BLaER1 treated with 17β-estradiol and CSF1 and Interleukin-3, amounts not matched to agents 10 nM and 100 nM (cell line): ENCODE results near the gene GLIS1.
A peak's percentile ranks its signal among the peaks of the same experiment; 100 is the strongest.

ENCODE experiments used
- H3K27ac ChIP-seq, 11 experiments: shearing (Covaris generic); formaldehyde crosslinking; 2 replicates each; pipeline ENCODE4 v1.8.1; 2022
- H3K27me3 ChIP-seq, 11 experiments: shearing (Covaris generic); formaldehyde crosslinking; 2 replicates each; pipeline ENCODE4 v1.8.1; 2022
- H3K36me3 ChIP-seq, 11 experiments: shearing (Covaris generic); formaldehyde crosslinking; 2 replicates each; pipeline ENCODE4 v1.8.1; 2022
- H3K4me1 ChIP-seq, 10 experiments: shearing (Covaris generic); formaldehyde crosslinking; 2 replicates each; pipeline ENCODE4 v1.8.1; 2022
- H3K4me2 ChIP-seq, 11 experiments: shearing (Covaris generic); formaldehyde crosslinking; 2 replicates each; pipeline ENCODE4 v1.8.1; 2022
- H3K4me3 ChIP-seq, 10 experiments: shearing (Covaris generic); formaldehyde crosslinking; 2 replicates each; pipeline ENCODE4 v1.8.1; 2022
- H3K9ac ChIP-seq, 11 experiments: shearing (Covaris generic); formaldehyde crosslinking; 2 replicates each; pipeline ENCODE4 v1.8.1; 2022
- H3K9me3 ChIP-seq, 11 experiments: shearing (Covaris generic); formaldehyde crosslinking; replicated peaks in 1 of 11; 2 replicates each; pipeline ENCODE4 v1.8.1; 2022
- H4K20me1 ChIP-seq, 11 experiments: shearing (Covaris generic); formaldehyde crosslinking; 2 replicates each; pipeline ENCODE4 v1.8.1; 2022
- Cebpa-rat ChIP-seq, 11 experiments: shearing (Covaris generic); IDR thresholded peaks; 2 replicates each; pipeline ENCODE4 v1.8.1; 2022

GLIS1 gene

GRCh38 chr1:53739109-53739681 is at the start of gene GLIS1:
Gene GLIS1, minus strand, starts transcription at chr1:53739164. Its CDS starts 1,100 bp downstream, at chr1:53738064.
- Histone ChIP-seq H3K36me3 (no peaks in the 10 kb centered on the region), H4K20me1 (peaks cover 0 to 24% (median 14%) of the 10 kb centered on the region in 11 experiments; a peak in 13 of 22 replicates), H3K4me3 (peak within 1 kb of the TSS; percentile 57 to 78 (median 69)), H3K9me3 (peaks cover 16 to 24% (median 18%) of the 10 kb centered on the region in 11 experiments), H3K4me1 (peaks cover 6 to 16% (median 10%) of the 10 kb centered on the region in 10 experiments; a peak in 18 of 20 replicates), H3K27me3 (peaks cover 48 to 69% (median 58%) of the 10 kb centered on the region in 11 experiments), H3K9ac (peak within 1 kb of the TSS; percentile 15 to 68 (median 57); a peak in 17 of 22 replicates), H3K27ac (no peak within 1 kb of the TSS), H3K4me2 (peak within 1 kb of the TSS; percentile 96 to 100 (median 99))
- TF ChIP-seq Cebpa-rat (IDR thresholded peaks at IDR 0.05) = no peak

GRCh38 chr1:53787655-53788054 is 48.7 kb upstream of the GLIS1 start:
- no peak overlapping the region for H3K27ac ChIP-seq
- peak in 3 of 11 experiments; percentile 30 to 90 (median 78); a peak in 4 of 22 replicates for TF ChIP-seq Cebpa-rat (IDR thresholded peaks at IDR 0.05)
- H3K9me3 ChIP-seq = no peaks in the 10 kb centered on the region
- no peak overlapping the region for H3K9ac ChIP-seq
- H3K4me2 ChIP-seq = no peak overlapping the region
- peaks cover 0 to 10% (median 0%) of the 10 kb centered on the region in 10 experiments; a peak in 5 of 20 replicates for H3K4me1 ChIP-seq
- H4K20me1 ChIP-seq = 0 out of 22 replicates have a peak, but pooled peaks cover 0 to under 1% (median 0%) of the 10 kb centered on the region in 11 experiments
- peaks cover 60 to 100% (median 99%) of the 10 kb centered on the region in 11 experiments for H3K36me3 ChIP-seq
- no peak overlapping the region for H3K4me3 ChIP-seq
- no peaks in the 10 kb centered on the region for H3K27me3 ChIP-seq

GRCh38 chr1:53783056-53783455 is 44.1 kb upstream of the GLIS1 start:
- Histone ChIP-seq H3K36me3 (peaks cover 50 to 100% (median 99%) of the 10 kb centered on the region in 11 experiments), H3K4me3 (no peak overlapping the region), H3K9ac (no peak overlapping the region), H3K4me2 (peak overlapping the region in 2 of 11 experiments; percentile 3 to 21; a peak in 2 of 22 replicates), H4K20me1 (peaks cover 0 to 4% (median 0%) of the 10 kb centered on the region in 11 experiments; a peak in 2 of 22 replicates), H3K27ac (no peak overlapping the region), H3K27me3 (no peaks in the 10 kb centered on the region), H3K4me1 (peaks cover 0 to 10% (median 0%) of the 10 kb centered on the region in 10 experiments; a peak in 5 of 20 replicates), H3K9me3 (no peaks in the 10 kb centered on the region)
- no peak for TF ChIP-seq Cebpa-rat (IDR thresholded peaks at IDR 0.05)

- Histone ChIP-seq H4K20me1 (peaks cover 0 to 4% (median 0%) of the 10 kb centered on the region in 11 experiments; a peak in 2 of 22 replicates), H3K9me3 (no peaks in the 10 kb centered on the region), H3K4me3 (no peak overlapping the region), H3K27ac (no peak overlapping the region), H3K27me3 (no peaks in the 10 kb centered on the region), H3K4me2 (no peak overlapping the region), H3K9ac (no peak overlapping the region), H3K4me1 (peaks cover 0 to 10% (median 0%) of the 10 kb centered on the region in 10 experiments; a peak in 4 of 20 replicates), H3K36me3 (peaks cover 52 to 100% (median 98%) of the 10 kb centered on the region in 11 experiments)
- TF ChIP-seq Cebpa-rat (IDR thresholded peaks at IDR 0.05) = no peak
These were observed 42.7 kb upstream of the GLIS1 start for GRCh38 chr1:53781654-53782053.

- H3K36me3 ChIP-seq = peaks cover 29 to 99% (median 87%) of the 10 kb centered on the region in 11 experiments
- H3K4me2 ChIP-seq = no peak overlapping the region
- no peak overlapping the region for H3K4me3 ChIP-seq
- peaks cover 0 to 6% (median 0%) of the 10 kb centered on the region in 11 experiments; a peak in 2 of 22 replicates for H4K20me1 ChIP-seq
- peaks cover 0 to 5% (median 0%) of the 10 kb centered on the region in 10 experiments; a peak in 4 of 20 replicates for H3K4me1 ChIP-seq
- H3K9me3 ChIP-seq = no peaks in the 10 kb centered on the region
- no peaks in the 10 kb centered on the region for H3K27me3 ChIP-seq
- no peak overlapping the region for H3K27ac ChIP-seq
- no peak for TF ChIP-seq Cebpa-rat (IDR thresholded peaks at IDR 0.05)
- no peak overlapping the region for H3K9ac ChIP-seq
These were observed 38.3 kb upstream of the GLIS1 start for GRCh38 chr1:53777272-53777671.

- H3K4me2 ChIP-seq = no peak overlapping the region
- H3K27me3 ChIP-seq = no peaks in the 10 kb centered on the region
These were observed 32.7 kb upstream of the GLIS1 start for GRCh38 chr1:53771648-53772047.

GRCh38 chr1:53769780-53770179 is 30.8 kb upstream of the GLIS1 start:
- no peak overlapping the region for H3K9ac ChIP-seq
- H4K20me1 ChIP-seq = 0 out of 22 replicates have a peak, but pooled peaks cover 0 to 6% (median 0%) of the 10 kb centered on the region in 11 experiments
- no peaks in the 10 kb centered on the region for H3K27me3 ChIP-seq
- H3K27ac ChIP-seq = no peak overlapping the region
- no peaks in the 10 kb centered on the region for H3K9me3 ChIP-seq
- no peak for TF ChIP-seq Cebpa-rat (IDR thresholded peaks at IDR 0.05)
- H3K4me3 ChIP-seq = no peak overlapping the region
- H3K36me3 ChIP-seq = peaks cover 27 to 96% (median 81%) of the 10 kb centered on the region in 11 experiments
- H3K4me2 ChIP-seq = no peak overlapping the region
- peaks cover 17 to 24% (median 21%) of the 10 kb centered on the region in 10 experiments for H3K4me1 ChIP-seq

More at GRCh38 chr1:53771648-53772047, 32.7 kb upstream of the GLIS1 start:
- peaks cover 27 to 99% (median 84%) of the 10 kb centered on the region in 11 experiments for H3K36me3 ChIP-seq
- H3K4me1 ChIP-seq = peaks cover 4 to 11% (median 8%) of the 10 kb centered on the region in 10 experiments; a peak in 18 of 20 replicates
- TF ChIP-seq Cebpa-rat (IDR thresholded peaks at IDR 0.05) = no peak
- no peak overlapping the region for H3K9ac ChIP-seq
- H3K27ac ChIP-seq = peak overlapping the region in 1 of 11 experiments; percentile 43; a peak in 2 of 22 replicates
- no peak overlapping the region for H3K4me3 ChIP-seq
- no peaks in the 10 kb centered on the region for H3K9me3 ChIP-seq
- H4K20me1 ChIP-seq = 0 out of 22 replicates have a peak, but pooled peaks cover 0 to 6% (median 0%) of the 10 kb centered on the region in 11 experiments

- H3K27me3 ChIP-seq = no peaks in the 10 kb centered on the region
- H3K36me3 ChIP-seq = peaks cover 27 to 96% (median 81%) of the 10 kb centered on the region in 11 experiments
- H3K4me3 ChIP-seq = no peak overlapping the region
- no peak for TF ChIP-seq Cebpa-rat (IDR thresholded peaks at IDR 0.05)
- H3K4me1 ChIP-seq = peaks cover 17 to 24% (median 21%) of the 10 kb centered on the region in 10 experiments
- no peaks in the 10 kb centered on the region for H3K9me3 ChIP-seq
- H3K4me2 ChIP-seq = no peak overlapping the region
- no peak overlapping the region for H3K9ac ChIP-seq
- 0 out of 22 replicates have a peak, but pooled peaks cover 0 to 6% (median 0%) of the 10 kb centered on the region in 11 experiments for H4K20me1 ChIP-seq
- H3K27ac ChIP-seq = no peak overlapping the region
These were observed 30.2 kb upstream of the GLIS1 start for GRCh38 chr1:53769184-53769583.

- Histone ChIP-seq H3K27me3 (no peaks in the 10 kb centered on the region), H3K4me2 (peak overlapping the region in 9 of 11 experiments; percentile 7 to 69 (median 48); a peak in 9 of 22 replicates), H3K27ac (peak overlapping the region in 6 of 11 experiments; percentile 1 to 56 (median 36); a peak in 3 of 22 replicates), H3K4me3 (no peak overlapping the region; a peak in 2 of 20 replicates), H3K36me3 (peaks cover 22 to 80% (median 65%) of the 10 kb centered on the region in 11 experiments), H3K4me1 (peaks cover 17 to 23% (median 18%) of the 10 kb centered on the region in 10 experiments), H4K20me1 (no peaks in the 10 kb centered on the region), H3K9me3 (no peaks in the 10 kb centered on the region), H3K9ac (no peak overlapping the region)
- TF ChIP-seq Cebpa-rat (IDR thresholded peaks at IDR 0.05) = no peak
These were observed 28.0 kb upstream of the GLIS1 start for GRCh38 chr1:53766831-53767405.
